A549 (cell line): ENCODE data around the gene GALNT7.

Experiments
- POLR2A ChIP-seq: IDR thresholded peaks from 2 replicates; pipeline ENCODE4 v1.6.1; 2012; ENCODE audit warnings: mild to moderate bottlenecking, low read length
- POLR2AphosphoS2 ChIP-seq: conservative IDR thresholded peaks from 2 replicates; pipeline ENCODE4 v1.6.1; 2012; ENCODE audit warnings: low read length, improper control_type of control experiment, inconsistent platforms
- TF ChIP-seq, protein P1 (sequence below): fragments of >200 bp; sonication (Bioruptor Twin); formaldehyde crosslinking; IDR thresholded peaks from 3 replicates; pipeline ENCODE4 v1.5.1; 2016

GRCh38 chr4:173236301-173236700 lies 67.7 kb downstream of the GALNT7 start:
- TF ChIP-seq, protein P1, sequence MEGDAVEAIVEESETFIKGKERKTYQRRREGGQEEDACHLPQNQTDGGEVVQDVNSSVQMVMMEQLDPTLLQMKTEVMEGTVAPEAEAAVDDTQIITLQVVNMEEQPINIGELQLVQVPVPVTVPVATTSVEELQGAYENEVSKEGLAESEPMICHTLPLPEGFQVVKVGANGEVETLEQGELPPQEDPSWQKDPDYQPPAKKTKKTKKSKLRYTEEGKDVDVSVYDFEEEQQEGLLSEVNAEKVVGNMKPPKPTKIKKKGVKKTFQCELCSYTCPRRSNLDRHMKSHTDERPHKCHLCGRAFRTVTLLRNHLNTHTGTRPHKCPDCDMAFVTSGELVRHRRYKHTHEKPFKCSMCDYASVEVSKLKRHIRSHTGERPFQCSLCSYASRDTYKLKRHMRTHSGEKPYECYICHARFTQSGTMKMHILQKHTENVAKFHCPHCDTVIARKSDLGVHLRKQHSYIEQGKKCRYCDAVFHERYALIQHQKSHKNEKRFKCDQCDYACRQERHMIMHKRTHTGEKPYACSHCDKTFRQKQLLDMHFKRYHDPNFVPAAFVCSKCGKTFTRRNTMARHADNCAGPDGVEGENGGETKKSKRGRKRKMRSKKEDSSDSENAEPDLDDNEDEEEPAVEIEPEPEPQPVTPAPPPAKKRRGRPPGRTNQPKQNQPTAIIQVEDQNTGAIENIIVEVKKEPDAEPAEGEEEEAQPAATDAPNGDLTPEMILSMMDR: no peak
- TF ChIP-seq POLR2A (no peak), POLR2AphosphoS2 (no peak)
